A549 (cell line): ENCODE results near the gene LRG1.

Experiments
- CHD2 ChIP-seq: fragments of 150-350 bp; IDR thresholded peaks from 2 replicates; pipeline ENCODE4 v1.6.1; 2014; ENCODE audit warnings: low read length; ENCODE audit not compliant: partially characterized antibody
- CTCF ChIP-seq: fragments of >200 bp; sonication (Bioruptor Twin); formaldehyde crosslinking; IDR thresholded peaks from 3 replicates; pipeline ENCODE4 v1.5.1; 2016
- HES2 ChIP-seq: fragments of >200 bp; sonication (Bioruptor Twin); formaldehyde crosslinking; IDR thresholded peaks from 2 replicates; pipeline ENCODE4 v1.6.1; 2016
- PHF8 ChIP-seq: fragments of 200-600 bp; sonication (generic); IDR thresholded peaks from 2 replicates; pipeline ENCODE4 v1.6.1; 2016; ENCODE audit warnings: low read depth, mild to moderate bottlenecking, antibody characterized with exemption, moderate library complexity, borderline replicate concordance

- TF ChIP-seq CHD2 (no peak), PHF8 (no peak), CTCF (no peak), HES2 (no peak)
Measured at GRCh38 chr19:4528843-4529242, 11.0 kb downstream of the LRG1 start.
